Measurements from ENCODE around the gene DIP2C.

DIP2C gene

DNA sequence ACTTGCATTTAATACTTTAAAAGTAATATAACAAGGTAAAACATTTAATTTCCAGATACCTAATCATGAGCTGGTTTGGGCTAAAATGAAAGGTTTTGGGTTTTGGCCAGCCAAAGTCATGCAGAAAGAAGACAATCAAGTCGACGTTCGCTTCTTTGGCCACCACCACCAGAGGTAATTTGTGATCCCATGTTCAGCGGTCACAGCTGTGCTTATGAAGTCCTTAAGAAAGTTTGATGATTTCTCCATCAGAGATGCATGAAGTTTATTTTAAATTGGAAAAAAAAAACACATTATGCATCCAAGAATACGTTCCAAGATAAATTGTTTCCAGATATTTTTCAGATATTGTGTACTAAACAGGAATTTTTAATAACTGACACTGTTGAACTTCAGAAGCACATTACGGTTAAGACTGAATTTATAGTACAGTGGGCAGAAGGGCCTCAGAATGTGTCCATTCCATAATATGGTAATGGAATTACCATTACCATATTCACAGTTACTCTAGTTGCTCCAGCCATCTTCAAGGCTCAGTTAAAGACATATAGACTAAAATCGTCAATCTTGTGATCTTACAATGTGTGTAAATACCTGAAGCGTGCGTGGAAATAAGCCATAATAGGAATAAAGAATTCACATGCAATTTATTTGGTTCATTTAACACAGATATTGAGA, 447.4 kb downstream of the DIP2C start:
- no peak for DNase-seq

- DNase-seq = no peak
Observed at GRCh38 chr10:241451-241850, 448.0 kb downstream of the DIP2C start.

- no peak for DNase-seq
Observed at GRCh38 chr10:239109-239508, 450.4 kb downstream of the DIP2C start.

DNA sequence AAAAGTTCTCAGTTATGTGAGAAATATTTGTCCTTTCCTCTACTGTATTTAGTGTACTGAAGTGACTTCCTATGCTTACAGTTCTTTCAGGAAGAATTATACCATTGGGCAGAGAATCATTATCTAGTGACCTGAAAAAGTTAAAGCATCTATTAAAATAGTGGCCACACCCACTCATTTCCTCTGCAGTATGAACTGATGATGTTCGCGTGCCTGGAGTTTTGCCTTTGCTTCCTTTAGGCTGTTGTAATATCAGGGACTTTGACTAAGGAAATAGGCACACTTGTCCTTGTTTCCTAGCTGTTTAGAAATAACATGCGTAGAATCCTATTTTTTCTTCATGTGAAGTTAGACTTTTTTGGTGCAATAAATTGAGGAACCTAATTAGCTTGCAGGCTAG, 453.6 kb downstream of the DIP2C start:
- no peak for DNase-seq

DNA sequence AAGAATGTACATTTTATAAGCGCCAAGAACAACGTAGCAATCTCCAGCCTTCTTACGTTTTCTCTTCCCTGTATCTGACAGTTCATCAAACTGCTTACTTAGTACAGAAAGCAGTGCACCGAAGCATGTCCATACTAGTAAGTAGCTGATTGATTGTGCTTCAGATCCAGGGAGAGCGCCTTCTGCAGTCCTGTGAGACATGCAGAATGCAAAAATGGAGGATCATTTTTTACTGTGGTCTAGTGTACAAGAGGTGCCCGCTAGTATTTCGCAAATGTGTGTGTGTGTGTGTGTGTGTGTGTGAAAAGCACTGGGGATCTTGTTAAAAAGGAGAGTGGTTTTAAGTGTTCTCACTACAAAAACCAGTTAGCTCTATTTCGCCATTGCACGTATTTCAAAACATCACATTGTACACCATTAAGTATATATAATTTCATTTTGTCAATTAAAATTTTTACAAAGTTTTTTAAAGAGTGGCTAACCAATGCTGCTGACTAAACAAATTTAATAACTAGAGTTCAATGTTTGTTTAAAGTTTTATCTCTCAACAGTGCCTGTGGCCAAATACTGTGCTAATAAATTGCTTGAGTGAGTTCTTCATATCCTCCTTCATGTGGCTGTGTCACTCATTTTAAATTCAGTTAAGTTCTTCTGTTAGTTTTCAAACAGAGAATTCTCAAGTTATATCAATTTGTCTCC, 454.6 kb downstream of the DIP2C start:
- no peak for DNase-seq

- no peak for DNase-seq
Observed at GRCh38 chr10:232878-233277, 456.6 kb downstream of the DIP2C start.

DNA sequence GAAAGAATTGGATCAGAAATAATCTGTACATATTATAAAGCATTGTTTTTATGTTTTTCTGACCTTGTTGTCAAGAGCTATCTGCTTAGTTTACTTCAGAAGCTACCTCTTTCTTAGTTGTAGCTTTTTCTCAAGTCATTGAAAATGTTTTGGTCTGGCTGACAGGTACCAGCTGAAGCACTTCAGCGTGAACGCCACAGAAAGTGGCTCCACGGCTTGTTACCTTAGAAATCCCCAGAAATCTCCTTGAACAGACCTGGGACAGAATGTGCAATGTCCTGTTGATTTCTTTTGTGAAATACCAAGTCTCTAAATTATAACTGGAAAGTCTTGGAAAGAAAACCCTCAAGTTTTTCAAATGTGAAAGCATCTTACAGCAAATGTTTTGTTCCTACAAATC, 457.4 kb downstream of the DIP2C start:
- DNase-seq = no peak

DNA sequence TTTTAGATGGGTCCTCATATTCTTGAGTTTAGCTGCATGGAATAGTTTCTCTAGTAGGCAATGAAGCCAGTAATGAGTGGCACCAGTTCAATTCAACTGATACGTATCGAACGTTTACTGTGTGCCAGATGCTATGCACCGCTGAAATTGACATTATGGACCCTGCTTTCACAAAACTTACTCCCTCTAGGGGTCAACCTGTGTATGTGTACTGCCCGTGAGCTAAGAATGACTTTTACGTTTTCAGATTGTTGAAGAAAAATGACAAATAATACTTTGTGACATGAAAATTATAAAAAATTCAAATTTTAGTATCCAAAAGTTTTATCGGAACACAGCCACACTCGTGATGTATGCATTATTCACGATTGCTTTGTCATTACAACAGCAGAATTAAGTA, 458.7 kb downstream of the DIP2C start:
- DNase-seq = no peak

DNA sequence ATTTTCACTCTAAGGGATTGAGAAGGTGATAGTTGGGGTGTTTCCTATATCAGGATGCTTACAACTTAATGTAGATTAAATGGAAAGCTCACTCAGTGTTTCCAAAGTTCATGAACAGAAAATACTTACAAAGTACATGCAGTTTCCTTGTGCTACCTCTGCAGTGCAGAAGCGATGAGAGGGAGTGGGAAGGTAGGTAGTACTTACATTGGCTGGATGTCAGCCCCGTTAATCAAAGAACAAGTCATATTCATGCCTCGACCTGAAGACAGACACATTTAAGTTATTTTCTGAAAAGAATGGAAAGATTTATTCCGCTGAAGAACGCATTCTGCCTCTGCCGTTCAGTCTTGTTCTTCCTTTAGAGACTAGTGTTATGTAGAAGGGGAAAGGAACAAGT, 461.1 kb downstream of the DIP2C start:
- DNase-seq = no peak

GRCh38 chr10:227014-227413, 462.5 kb downstream of the DIP2C start:
- no peak for DNase-seq

DNA sequence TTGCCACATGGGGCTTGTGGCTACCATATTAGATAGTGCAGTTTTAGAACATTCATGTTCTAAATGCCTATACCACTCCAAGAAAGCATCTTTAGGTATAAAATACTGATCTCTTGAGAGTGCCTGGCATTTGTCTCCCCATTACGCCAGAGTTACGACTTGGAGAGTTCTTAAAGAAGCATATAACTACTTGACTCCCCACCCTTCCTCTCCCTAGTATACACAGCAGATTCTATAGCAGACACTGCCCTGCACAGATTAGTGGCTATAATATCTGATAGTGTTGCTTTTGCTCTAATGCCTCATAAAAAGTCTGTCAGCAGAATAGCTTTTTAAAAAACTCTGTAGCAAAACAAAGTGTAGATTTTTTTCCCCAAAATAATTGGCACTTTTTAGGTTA, 463.4 kb downstream of the DIP2C start:
- DNase-seq = no peak

- no peak for DNase-seq
Observed at GRCh38 chr10:224571-224970, 464.9 kb downstream of the DIP2C start.
